ENCODE results near the gene COLGALT1. TPM values are rescaled to one million over a fixed set of nuclear protein-coding genes. Genes with fewer than 3 reads are reported as not detected.
"Not testable (repeated sequence)": the region's sequence is repeated elsewhere in the genome, so short reads cannot be mapped to it uniquely, and the experiment has no call there.

The COLGALT1 gene
- total RNA-seq, 2 donors from 2014 or later: 53.9 to 122 TPM

DNA sequence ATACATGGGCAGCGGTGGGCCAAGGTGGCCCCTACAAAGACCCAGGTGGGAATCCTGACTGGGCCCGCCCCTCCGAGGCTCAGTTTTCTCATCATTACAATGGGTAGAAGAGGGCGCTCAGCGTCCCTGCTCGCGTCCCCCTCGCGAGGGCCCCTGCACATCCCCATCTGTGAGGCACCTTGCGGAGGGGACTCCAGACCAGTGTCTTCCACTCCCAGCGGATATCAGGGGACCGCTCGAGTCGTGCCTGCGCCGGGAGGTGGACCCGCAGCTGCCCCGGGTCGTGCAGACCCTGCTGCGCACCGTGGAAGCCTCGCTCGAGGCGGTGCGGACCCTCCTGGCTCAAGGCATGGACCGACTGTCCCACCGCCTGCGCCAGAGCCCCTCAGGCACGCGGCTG lies 15.3 kb upstream of the COLGALT1 start:
- Mint-ChIP-seq H3K4me3 (no peak overlapping the region), H3K27ac (no peak overlapping the region), H3K27me3 (no peaks in the 10 kb centered on the region), H3K4me1 (ENCODE audit: low read depth in 2 of 2) (peaks cover 19 to 22% of the 10 kb centered on the region in 2 donors), H3K9me3 (no peaks in the 10 kb centered on the region), H3K36me3 (no peaks in the 10 kb centered on the region)
- ATAC-seq: no peak
- DNase-seq (ENCODE audit: low spot score): no peak

GRCh38 chr19:17541184-17541759 lies 14.2 kb upstream of the COLGALT1 start:
- no peak for ATAC-seq
- no peaks in the 10 kb centered on the region for H3K27me3 Mint-ChIP-seq
- no peaks in the 10 kb centered on the region for H3K9me3 Mint-ChIP-seq
- no peaks in the 10 kb centered on the region for H3K36me3 Mint-ChIP-seq
- no peak overlapping the region for H3K27ac Mint-ChIP-seq
- H3K4me3 Mint-ChIP-seq: no peak overlapping the region
- peaks cover 19 to 22% of the 10 kb centered on the region in 2 donors for H3K4me1 Mint-ChIP-seq (ENCODE audit: low read depth in 2 of 2)
- DNase-seq (ENCODE audit: low spot score): no peak

DNA sequence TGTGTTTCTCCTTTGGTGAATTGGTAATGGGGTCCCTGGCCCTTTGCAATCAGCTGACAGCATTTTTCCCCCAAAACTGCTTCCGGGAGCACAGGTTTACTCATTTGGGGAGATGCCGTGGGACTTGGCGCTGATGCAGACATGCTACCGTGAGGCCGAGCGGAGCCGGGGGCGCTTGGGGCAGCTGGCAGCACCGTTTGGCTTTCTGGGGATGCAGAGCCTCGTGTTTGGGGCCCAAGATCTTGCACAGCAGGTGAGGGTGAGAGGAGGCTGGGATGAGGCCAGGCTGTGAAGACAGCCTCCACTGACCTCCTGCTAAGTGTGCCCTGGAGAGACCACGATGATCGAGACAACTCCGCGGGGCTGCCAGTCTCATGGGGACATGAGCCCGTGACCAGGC lies 13.4 kb upstream of the COLGALT1 start:
- Mint-ChIP-seq H3K9me3 (no peaks in the 10 kb centered on the region), H3K4me3 (no peak overlapping the region), H3K4me1 (ENCODE audit: low read depth in 2 of 2) (peaks cover 19 to 22% of the 10 kb centered on the region in 2 donors), H3K36me3 (no peaks in the 10 kb centered on the region), H3K27me3 (no peaks in the 10 kb centered on the region), H3K27ac (no peak overlapping the region)
- ATAC-seq (no peak), DNase-seq (ENCODE audit: low spot score) (no peak)

DNA sequence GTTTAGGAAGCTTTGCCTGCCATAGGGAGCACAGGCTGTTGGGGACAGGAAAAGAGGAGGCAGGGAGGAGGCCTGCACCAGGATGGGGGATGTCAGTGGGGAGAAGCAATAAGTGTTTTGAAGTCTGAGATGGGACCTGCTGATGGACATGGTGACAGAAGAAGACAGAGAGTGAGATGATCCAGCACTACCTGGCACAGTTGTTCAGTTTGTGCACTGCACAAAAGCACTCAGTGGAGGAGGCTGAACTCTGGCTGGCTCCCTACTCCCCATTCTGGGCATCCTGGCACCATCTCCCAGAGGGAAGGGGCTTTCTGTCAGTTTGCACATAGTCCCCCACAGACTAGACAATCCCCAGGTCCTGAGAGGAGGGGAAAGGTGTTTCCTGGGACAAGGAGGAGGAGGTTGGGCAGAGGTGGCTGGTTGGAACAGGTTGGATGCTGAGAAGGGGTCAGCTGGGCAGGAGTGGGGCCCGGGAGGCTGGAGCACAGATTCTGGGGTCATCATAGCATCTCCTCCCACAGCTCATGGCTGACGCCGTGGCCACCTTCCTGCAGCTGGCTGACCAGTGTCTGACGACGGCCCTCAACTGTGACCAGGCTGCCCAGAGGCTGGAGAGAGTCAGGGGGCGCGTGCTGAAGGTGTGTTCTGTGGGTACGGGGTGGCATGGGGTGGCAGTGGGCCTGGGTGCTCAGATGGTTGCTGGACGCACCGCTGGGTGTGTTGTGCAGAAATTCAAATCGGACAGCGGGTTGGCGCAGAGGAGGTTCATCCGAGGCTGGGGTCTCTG lies 12.5 kb upstream of the COLGALT1 start:
- Mint-ChIP-seq H3K4me1 (ENCODE audit: low read depth in 2 of 2) (peaks cover 19 to 22% of the 10 kb centered on the region in 2 donors), H3K36me3 (no peaks in the 10 kb centered on the region), H3K4me3 (no peak overlapping the region), H3K27ac (no peak overlapping the region), H3K9me3 (no peaks in the 10 kb centered on the region), H3K27me3 (no peaks in the 10 kb centered on the region)
- DNase-seq (ENCODE audit: low spot score) (no peak), ATAC-seq (no peak)

GRCh38 chr19:17543986-17544385 lies 11.5 kb upstream of the COLGALT1 start:
- Mint-ChIP-seq H3K27ac (no peak overlapping the region), H3K4me1 (ENCODE audit: low read depth in 2 of 2) (peaks cover 9 to 14% of the 10 kb centered on the region in 2 donors), H3K36me3 (no peaks in the 10 kb centered on the region), H3K4me3 (no peak overlapping the region), H3K27me3 (no peaks in the 10 kb centered on the region), H3K9me3 (no peaks in the 10 kb centered on the region)
- DNase-seq (ENCODE audit: low spot score): no peak
- ATAC-seq: no peak

DNA sequence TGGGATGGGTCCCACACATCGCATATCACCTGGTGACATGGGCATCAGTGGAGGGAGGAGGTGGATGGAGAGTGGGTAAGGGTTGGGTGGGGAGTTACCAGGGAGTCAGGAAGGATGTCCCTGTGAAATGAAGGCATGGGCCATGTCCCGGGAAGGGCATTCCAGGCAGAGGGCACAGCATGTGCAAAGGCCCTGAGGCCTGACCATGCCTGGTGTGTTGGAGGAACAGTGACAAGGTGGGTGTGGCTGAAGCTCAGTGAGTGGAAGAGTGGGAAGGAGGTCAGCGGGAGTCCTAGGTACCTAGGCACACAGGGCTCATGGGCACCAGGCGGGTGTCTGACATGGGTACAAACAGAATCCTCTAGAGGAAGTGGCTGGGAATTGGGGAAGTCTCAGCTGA lies 11.0 kb upstream of the COLGALT1 start:
- no peak overlapping the region for H3K27ac Mint-ChIP-seq
- DNase-seq (ENCODE audit: low spot score): no peak
- H3K4me3 Mint-ChIP-seq: no peak overlapping the region
- H3K9me3 Mint-ChIP-seq: no peaks in the 10 kb centered on the region
- no peaks in the 10 kb centered on the region for H3K36me3 Mint-ChIP-seq
- H3K4me1 Mint-ChIP-seq (ENCODE audit: low read depth in 2 of 2): peaks cover 7 to 14% of the 10 kb centered on the region in 2 donors
- H3K27me3 Mint-ChIP-seq: no peaks in the 10 kb centered on the region
- no peak for ATAC-seq

- ATAC-seq (peak in 1 of 2 donors; percentile 13), DNase-seq (ENCODE audit: low spot score) (no peak)
- no peak overlapping the region for H3K4me3 Mint-ChIP-seq
- no peaks in the 10 kb centered on the region for H3K36me3 Mint-ChIP-seq
- H3K27me3 Mint-ChIP-seq: no peaks in the 10 kb centered on the region
- H3K4me1 Mint-ChIP-seq (ENCODE audit: low read depth in 2 of 2): peaks cover 0 to 5% of the 10 kb centered on the region in 2 donors
- H3K27ac Mint-ChIP-seq: no peak overlapping the region
- no peaks in the 10 kb centered on the region for H3K9me3 Mint-ChIP-seq
Measured at GRCh38 chr19:17548145-17548544, 7.3 kb upstream of the COLGALT1 start.

GRCh38 chr19:17549085-17549740 lies 6.2 kb upstream of the COLGALT1 start:
- DNase-seq (ENCODE audit: low spot score) (no peak), ATAC-seq (no peak)
- Mint-ChIP-seq H3K36me3 (no peaks in the 10 kb centered on the region), H3K9me3 (no peaks in the 10 kb centered on the region), H3K27ac (no peak overlapping the region), H3K27me3 (no peaks in the 10 kb centered on the region), H3K4me1 (ENCODE audit: low read depth in 2 of 2) (peaks cover 0 to 3% of the 10 kb centered on the region in 2 donors), H3K4me3 (no peak overlapping the region)

- Mint-ChIP-seq H3K4me3 (no peak overlapping the region), H3K9me3 (no peaks in the 10 kb centered on the region), H3K27ac (no peak overlapping the region), H3K27me3 (no peaks in the 10 kb centered on the region), H3K36me3 (no peaks in the 10 kb centered on the region), H3K4me1 (ENCODE audit: low read depth in 2 of 2) (peaks cover 2 to 4% of the 10 kb centered on the region in 2 donors)
- no peak for DNase-seq (ENCODE audit: low spot score)
- no peak for ATAC-seq
Measured at GRCh38 chr19:17550076-17550667, 5.3 kb upstream of the COLGALT1 start.

DNA sequence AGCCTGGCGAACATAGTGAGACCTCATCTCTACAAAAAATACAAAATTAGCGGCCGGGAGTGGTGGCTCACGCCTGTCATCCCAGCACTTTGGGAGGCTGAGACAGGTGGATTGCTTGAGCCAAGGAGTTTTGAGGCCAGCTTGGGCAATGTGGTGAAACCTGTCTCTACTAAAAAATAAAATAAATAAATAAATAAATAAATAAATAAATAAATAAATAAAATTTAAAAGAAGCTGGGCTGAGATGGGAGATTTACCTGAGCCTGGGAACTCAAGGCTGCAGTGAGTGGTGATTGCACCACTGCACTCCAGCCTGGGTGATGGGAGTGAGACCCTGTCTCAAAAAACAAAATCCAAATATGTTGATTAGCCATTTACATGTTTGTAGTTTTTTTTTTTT lies 2.7 kb upstream of the COLGALT1 start:
- not testable (repeated sequence) for DNase-seq (ENCODE audit: low spot score); ATAC-seq; H3K27me3 Mint-ChIP-seq; H3K9me3 Mint-ChIP-seq; H3K27ac Mint-ChIP-seq; H3K36me3 Mint-ChIP-seq; H3K4me3 Mint-ChIP-seq
- peaks cover 9 to 12% of the 10 kb centered on the region in 2 donors for H3K4me1 Mint-ChIP-seq (ENCODE audit: low read depth in 2 of 2)

DNA sequence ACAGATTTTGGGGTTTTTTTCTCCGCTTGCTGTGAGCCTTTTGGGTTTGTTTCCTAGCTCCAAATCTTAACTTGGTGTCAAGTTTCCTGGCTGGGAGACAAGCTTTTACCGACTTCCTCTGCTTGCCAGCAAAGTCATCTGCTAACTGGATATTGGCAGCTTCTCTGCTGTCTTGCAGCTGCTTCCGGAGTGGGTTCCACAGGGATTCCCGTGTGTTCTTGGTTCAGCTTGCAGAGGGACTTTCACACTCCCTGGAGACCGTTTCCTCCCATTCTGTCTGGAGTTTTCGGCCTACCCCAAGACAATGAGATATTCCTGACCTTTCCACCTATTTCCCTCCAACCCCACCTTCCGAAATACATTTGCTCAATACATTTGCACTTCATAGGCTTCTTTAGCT lies 2.2 kb upstream of the COLGALT1 start:
- DNase-seq (ENCODE audit: low spot score) (no peak), ATAC-seq (no peak)
- peaks cover 9 to 12% of the 10 kb centered on the region in 2 donors for H3K4me1 Mint-ChIP-seq (ENCODE audit: low read depth in 2 of 2)
- H3K27ac Mint-ChIP-seq: no peak overlapping the region
- H3K4me3 Mint-ChIP-seq: no peak overlapping the region
- no peaks in the 10 kb centered on the region for H3K27me3 Mint-ChIP-seq
- H3K9me3 Mint-ChIP-seq: no peaks in the 10 kb centered on the region
- no peaks in the 10 kb centered on the region for H3K36me3 Mint-ChIP-seq

GRCh38 chr19:17554968-17555479 lies 425 bp upstream of the COLGALT1 start:
- Mint-ChIP-seq H3K9me3 (no peaks in the 10 kb centered on the region), H3K27ac (peak overlapping the region in 1 of 2 donors; percentile 60), H3K4me3 (peak overlapping the region; percentile 82), H3K27me3 (no peaks in the 10 kb centered on the region), H3K36me3 (no peaks in the 10 kb centered on the region), H3K4me1 (ENCODE audit: low read depth in 2 of 2) (peaks cover 12 to 15% of the 10 kb centered on the region in 2 donors)
- ATAC-seq: peak in 1 of 2 donors; percentile 4
- no peak for DNase-seq (ENCODE audit: low spot score)

DNA sequence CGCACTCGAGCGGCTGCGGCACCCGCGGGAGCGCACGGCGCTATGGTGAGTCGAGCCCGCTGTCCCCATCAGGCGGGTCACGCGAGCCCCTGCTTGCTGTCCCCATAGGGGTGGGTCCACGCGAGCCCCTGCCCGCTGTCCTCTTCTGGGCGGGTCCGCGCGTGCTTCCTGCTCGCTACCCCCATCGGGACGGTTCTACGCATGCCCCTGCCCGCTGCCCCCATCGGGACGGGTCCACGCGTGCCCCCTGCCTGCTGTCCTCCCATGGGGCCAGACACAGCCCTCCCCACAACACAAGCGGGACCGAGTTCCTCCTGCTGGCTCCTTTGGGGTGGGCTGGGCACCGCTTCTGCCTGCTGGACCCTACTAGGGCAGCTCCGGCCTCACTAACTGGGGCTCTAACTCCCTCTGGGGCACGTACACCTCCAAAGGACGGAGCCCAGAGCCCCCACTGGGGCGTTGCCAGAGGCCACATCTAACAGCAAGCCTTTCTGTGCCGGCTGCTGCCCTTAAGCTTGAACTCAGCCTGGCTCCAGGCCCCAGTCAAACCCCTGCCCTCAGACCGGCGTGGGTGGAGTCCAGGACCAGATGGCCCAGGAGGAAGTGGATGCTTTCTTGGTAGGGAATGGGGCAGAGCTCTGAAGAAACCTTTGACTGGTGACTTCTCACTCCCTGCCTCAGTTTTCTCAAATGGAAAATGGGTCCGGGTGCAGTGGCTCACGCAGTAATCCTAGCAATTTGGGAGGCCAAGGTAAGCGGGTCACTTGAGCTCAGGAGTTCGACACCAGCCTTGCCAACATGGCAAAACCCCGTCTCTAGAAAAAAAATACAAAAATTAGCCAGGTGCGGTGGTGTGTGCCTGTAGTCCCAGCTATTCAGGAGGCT lies 722 bp downstream of the COLGALT1 start:
- H3K4me1 Mint-ChIP-seq (ENCODE audit: low read depth in 2 of 2): peaks cover 12 to 19% of the 10 kb centered on the region in 2 donors
- H3K27me3 Mint-ChIP-seq: no peaks in the 10 kb centered on the region
- peak overlapping the region; percentile 82 for H3K4me3 Mint-ChIP-seq
- ATAC-seq: peak; percentile 62 to 73
- no peak for DNase-seq (ENCODE audit: low spot score)
- no peaks in the 10 kb centered on the region for H3K9me3 Mint-ChIP-seq
- H3K36me3 Mint-ChIP-seq: no peaks in the 10 kb centered on the region
- peak overlapping the region; percentile 57 to 74 for H3K27ac Mint-ChIP-seq

Measured in natural killer cell treated with Interleukin-12 subunit alpha and Interleukin-12 subunit beta and Interleukin-15 and Interleukin-18, amount 100 ng/mL, for 72 hours (primary cell).